CD14-positive monocyte (primary cell): Measurements from ENCODE around the gene CDH16. TPM values are rescaled to one million over a fixed set of nuclear protein-coding genes. Genes with fewer than 3 reads are reported as not detected.
A peak's percentile ranks its signal among the peaks of the same experiment; 100 is the strongest.

Source experiments
- DNase-seq, 3 donors: peaks; one replicate each; pipeline ENCODE4 v3.0.0-alpha.2; 2011 to 2022
- H2AFZ ChIP-seq: 2 replicates; pipeline ENCODE4 v1.6.0; 2012; ENCODE audit warnings: mild to moderate bottlenecking, low read depth, low read length, inconsistent platforms; ENCODE audit not compliant: insufficient read depth, poor library complexity, severe bottlenecking
- H3K27ac ChIP-seq, 2 donors: 1 replicate in 1 of 2; 2 replicates in 1 of 2; pipeline ENCODE4 v1.5.1; 2012 to 2013; ENCODE audit warnings: low read length in 2 of 2, control low read depth in 1 of 2, inconsistent platforms in 1 of 2, low read depth in 1 of 2, mild to moderate bottlenecking in 1 of 2
- H3K27me3 ChIP-seq, 2 donors: one replicate each; pipeline versions ENCODE4 v1.6.0 to v1.6.1; 2011 to 2013; ENCODE audit warnings: low read length in 2 of 2; ENCODE audit not compliant: control insufficient read depth in 2 of 2, insufficient read depth in 2 of 2
- H3K36me3 ChIP-seq, 2 donors: replicated peaks in 1 of 2; 1 replicate in 1 of 2; 2 replicates in 1 of 2; pipeline versions ENCODE4 v1.5.1 to v1.6.1; 2012 to 2013; ENCODE audit warnings: low read length in 2 of 2, control low read depth in 1 of 2, inconsistent platforms in 1 of 2, mild to moderate bottlenecking in 1 of 2; ENCODE audit not compliant: insufficient read depth in 2 of 2, control insufficient read depth in 1 of 2
- H3K4me1 ChIP-seq, 2 donors: 1 replicate in 1 of 2; 2 replicates in 1 of 2; pipeline versions ENCODE4 v1.5.1 to v1.6.1; 2012 to 2013; ENCODE audit warnings: low read length in 2 of 2, control low read depth in 1 of 2, inconsistent platforms in 1 of 2, mild to moderate bottlenecking in 1 of 2, moderate library complexity in 1 of 2; ENCODE audit not compliant: insufficient read depth in 2 of 2, control insufficient read depth in 1 of 2
- H3K4me2 ChIP-seq: replicated peaks from 2 replicates; pipeline ENCODE3; 2012; ENCODE audit warnings: low read length, moderate library complexity, mild to moderate bottlenecking; ENCODE audit not compliant: poor library complexity, severe bottlenecking; ENCODE audit errors: extremely low read depth
- H3K4me3 ChIP-seq, 3 experiments: fragments of 200-600 bp in 1 of 3; sonication (generic) in 1 of 3; replicated peaks in 1 of 3; 1 replicate in 2 of 3; 2 replicates in 1 of 3; pipeline ENCODE4 v1.5.1; 2011 to 2013; ENCODE audit warnings: low read length in 3 of 3, mild to moderate bottlenecking in 3 of 3, control low read depth in 2 of 3, low read depth in 2 of 3, inconsistent platforms in 1 of 3, moderate library complexity in 1 of 3
- H3K79me2 ChIP-seq: 2 replicates; pipeline ENCODE4 v1.6.0; 2012; ENCODE audit warnings: mild to moderate bottlenecking, control low read depth, inconsistent platforms, low read length, moderate library complexity; ENCODE audit not compliant: insufficient read depth
- H3K9ac ChIP-seq: 2 replicates; pipeline ENCODE4 v1.6.0; 2017; ENCODE audit warnings: low read length, mild to moderate bottlenecking; ENCODE audit not compliant: insufficient read depth, poor library complexity, severe bottlenecking
- H3K9me3 ChIP-seq, 2 donors: replicated peaks in 1 of 2; 1 replicate in 1 of 2; 2 replicates in 1 of 2; pipeline versions ENCODE4 v1.5.1 to v1.6.1; 2012 to 2013; ENCODE audit warnings: low read length in 2 of 2, control low read depth in 1 of 2; ENCODE audit not compliant: control insufficient read depth in 1 of 2, insufficient read depth in 1 of 2
- H4K20me1 ChIP-seq: 2 replicates; pipeline ENCODE4 v1.6.0; 2012; ENCODE audit warnings: mild to moderate bottlenecking, low read length, control low read depth, moderate library complexity; ENCODE audit not compliant: insufficient read depth
- H3K27ac Mint-ChIP-seq, 7 donors: one replicate each; pipeline ENCODE4 v1.8.0; 2020; ENCODE audit warnings: mild to moderate bottlenecking in 7 of 7, mixed read lengths in 7 of 7, moderate library complexity in 6 of 7, inconsistent platforms in 2 of 7
- H3K27me3 Mint-ChIP-seq, 3 donors: one replicate each; pipeline ENCODE4 v1.8.0; 2021 to 2022; ENCODE audit warnings: low read depth in 3 of 3, mild to moderate bottlenecking in 3 of 3, mixed read lengths in 3 of 3, moderate library complexity in 3 of 3, inconsistent platforms in 1 of 3
- H3K36me3 Mint-ChIP-seq, 2 donors: one replicate each; pipeline ENCODE4 v1.8.0; 2020; ENCODE audit warnings: mixed read lengths in 2 of 2, inconsistent platforms in 1 of 2, mild to moderate bottlenecking in 1 of 2
- H3K4me1 Mint-ChIP-seq: one replicate; pipeline ENCODE4 v1.8.0; 2020; ENCODE audit warnings: mild to moderate bottlenecking, mixed read lengths
- H3K4me3 Mint-ChIP-seq, 2 donors: one replicate each; pipeline ENCODE4 v1.8.0; 2020; ENCODE audit warnings: mild to moderate bottlenecking in 2 of 2, mixed read lengths in 2 of 2, moderate library complexity in 1 of 2
- H3K9me3 Mint-ChIP-seq, 7 donors: one replicate each; pipeline ENCODE4 v1.8.0; 2020 to 2022; ENCODE audit warnings: mixed read lengths in 7 of 7, mild to moderate bottlenecking in 6 of 7, moderate library complexity in 6 of 7, inconsistent platforms in 2 of 7
- CTCF ChIP-seq: fragments of 200-600 bp; IDR thresholded peaks from one replicate; pipeline ENCODE4 v1.8.0; 2022; ENCODE audit warnings: antibody characterized with exemption, mild to moderate bottlenecking
- WGBS: methylation state at CpG from one replicate; pipeline ENCODE4 v1.1.5; 2013; ENCODE audit warnings: missing lambda C conversion rate; ENCODE audit not compliant: insufficient coverage; 5-methylcytosine and 5-hydroxymethylcytosine counted together
- intact Hi-C, 2 donors: fragments of 100-400 bp; cut with micrococcal nuclease; formaldehyde crosslinking; loops; one replicate each; pipeline versions ENCODE4 v1.15.0 to v1.15.1; 2023
- polyA plus RNA-seq, 3 donors: library from polyadenylated mRNA; depleted of rRNA in 1 of 3; unstranded in 2 of 3; stranded (reverse) in 1 of 3; fragments of 300-500 nt in 2 of 3; fragments of >200 nt in 1 of 3; fragmentation: Illumina TruSeq in 2 of 3; gene quantifications; 1 replicate in 2 of 3; 2 replicates in 1 of 3; pipeline ENCODE4 v1.2.3, GENCODE V29; 2012 to 2021

CDH16 gene
- polyA plus RNA-seq, 3 donors, result not detected

GRCh38 chr16:66920924-66921680 lies 2.4 kb upstream of the CDH16 start:
- Mint-ChIP-seq H3K27me3 (peaks cover 46 to 68% (median 54%) of the 10 kb centered on the region in 3 donors), H3K36me3 (peaks cover 3 to 7% of the 10 kb centered on the region in 2 donors), H3K27ac (no peak overlapping the region), H3K4me3 (peak overlapping the region in 1 of 2 donors; percentile 73), H3K9me3 (peaks cover 0 to 11% (median 8%) of the 10 kb centered on the region in 7 donors), H3K4me1 (peaks cover 14% of the 10 kb centered on the region)
- no peak for DNase-seq
- Histone ChIP-seq H3K4me1 (peaks cover 11 to 17% of the 10 kb centered on the region in 2 donors), H3K4me2 (no peak overlapping the region), H4K20me1 (no peaks in the 10 kb centered on the region), H3K27me3 (peaks cover 17 to 58% of the 10 kb centered on the region in 2 donors), H3K9me3 (peaks cover 0 to 6% of the 10 kb centered on the region in 2 donors), H3K36me3 (no peaks in the 10 kb centered on the region), H3K79me2 (no peaks in the 10 kb centered on the region), H3K4me3 (no peak overlapping the region), H2AFZ (no peak overlapping the region), H3K9ac (no peak overlapping the region), H3K27ac (no peak overlapping the region)
- intact Hi-C loops, result no loop called here
- WGBS, result no CpG with 5 or more reads among the region's 9 CpGs
- no peak for TF ChIP-seq CTCF

- H3K27ac ChIP-seq, result no peak overlapping the region
- H3K27me3 Mint-ChIP-seq, result peaks cover 41 to 61% (median 47%) of the 10 kb centered on the region in 3 donors
- H3K4me1 Mint-ChIP-seq, result peaks cover 7% of the 10 kb centered on the region
- no peak for TF ChIP-seq CTCF
- WGBS, result 40% methylated on average over 1 of the region's 2 CpGs
- intact Hi-C loops, result no loop called here
- H3K9me3 Mint-ChIP-seq, result peaks cover 0 to 10% (median 3%) of the 10 kb centered on the region in 7 donors
- no peak for DNase-seq
- no peak overlapping the region for H3K4me3 ChIP-seq
- no peaks in the 10 kb centered on the region for H3K9me3 ChIP-seq
- H3K79me2 ChIP-seq, result no peaks in the 10 kb centered on the region
- no peaks in the 10 kb centered on the region for H4K20me1 ChIP-seq
- H2AFZ ChIP-seq, result no peak overlapping the region
- peaks cover 8 to 49% of the 10 kb centered on the region in 2 donors for H3K27me3 ChIP-seq
- H3K27ac Mint-ChIP-seq, result peak overlapping the region in 1 of 7 donors; percentile 17
- H3K4me1 ChIP-seq, result peaks cover 6 to 12% of the 10 kb centered on the region in 2 donors
- H3K36me3 Mint-ChIP-seq, result peaks cover 0 to 6% of the 10 kb centered on the region in 2 donors
- no peaks in the 10 kb centered on the region for H3K36me3 ChIP-seq
- H3K4me3 Mint-ChIP-seq, result no peak overlapping the region
- no peak overlapping the region for H3K4me2 ChIP-seq
- no peak overlapping the region for H3K9ac ChIP-seq
Measured at GRCh38 chr16:66920299-66920590, 1.6 kb upstream of the CDH16 start.
